HepG2 (cell line): ENCODE data around the gene MYLK. TPM values are rescaled to one million over a fixed set of nuclear protein-coding genes. Genes with fewer than 3 reads are reported as not detected.

Experiments
- CENPX ChIP-seq: sonication (generic); formaldehyde crosslinking; IDR thresholded peaks from 2 replicates; pipeline ENCODE4 v1.9.0; 2021; ENCODE audit warnings: mild to moderate bottlenecking, missing genetic modification reagents, moderate library complexity
- ETV5 ChIP-seq: IDR thresholded peaks from 2 replicates; pipeline ENCODE4 v1.6.1; 2018; ENCODE audit warnings: missing biosample characterization, missing genetic modification reagents, inconsistent platforms, borderline replicate concordance
- GPN1 ChIP-seq: sonication (generic); formaldehyde crosslinking; IDR thresholded peaks from 2 replicates; pipeline ENCODE4 v1.5.1; 2020; ENCODE audit warnings: missing genetic modification reagents, borderline replicate concordance
- HES4 ChIP-seq: sonication (generic); formaldehyde crosslinking; IDR thresholded peaks from 2 replicates; pipeline ENCODE4 v1.9.0; 2021; ENCODE audit warnings: mild to moderate bottlenecking, missing genetic modification reagents, borderline replicate concordance
- HNF1B ChIP-seq: sonication (generic); formaldehyde crosslinking; IDR thresholded peaks from 2 replicates; pipeline ENCODE4 v1.5.1; 2020; ENCODE audit warnings: mild to moderate bottlenecking, moderate library complexity, missing genetic modification reagents
- MBD4 ChIP-seq: IDR thresholded peaks from 2 replicates; pipeline ENCODE4 v1.6.1; 2012; ENCODE audit warnings: low read length, inconsistent platforms, borderline replicate concordance
- MED8 ChIP-seq: sonication (generic); formaldehyde crosslinking; IDR thresholded peaks from 2 replicates; pipeline ENCODE4 v1.8.1; 2023; ENCODE audit warnings: mild to moderate bottlenecking, missing genetic modification reagents; ENCODE audit not compliant: insufficient replicate concordance
- MTA1 ChIP-seq: sonication (generic); formaldehyde crosslinking; IDR thresholded peaks from 2 replicates; pipeline ENCODE4 v1.4.0; 2020; ENCODE audit warnings: missing genetic modification reagents, mild to moderate bottlenecking, borderline replicate concordance
- MYPOP ChIP-seq: sonication (generic); formaldehyde crosslinking; IDR thresholded peaks from 2 replicates; pipeline ENCODE4 v1.8.1; 2023; ENCODE audit warnings: mild to moderate bottlenecking, moderate library complexity, missing genetic modification reagents
- NCOA1 ChIP-seq: sonication (generic); formaldehyde crosslinking; IDR thresholded peaks from 2 replicates; pipeline ENCODE4 v1.9.0; 2021; ENCODE audit warnings: missing genetic modification reagents
- NFE2L1 ChIP-seq: sonication (generic); formaldehyde crosslinking; IDR thresholded peaks from 2 replicates; pipeline ENCODE4 v1.4.0; 2020; ENCODE audit warnings: missing genetic modification reagents, mild to moderate bottlenecking, borderline replicate concordance
- PAWR ChIP-seq: sonication (generic); formaldehyde crosslinking; IDR thresholded peaks from 2 replicates; pipeline ENCODE4 v1.4.0; 2020; ENCODE audit warnings: missing genetic modification reagents, mild to moderate bottlenecking, borderline replicate concordance
- SRSF1 ChIP-seq: fragments of 200-400 bp; formaldehyde crosslinking; optimal IDR thresholded peaks from 2 replicates; pipeline ENCODE3; 2017; ENCODE audit warnings: mild to moderate bottlenecking, low read depth, low read length, moderate library complexity
- SRSF4 ChIP-seq: fragments of 200-400 bp; formaldehyde crosslinking; IDR thresholded peaks from one replicate; pipeline ENCODE4 v1.6.1; 2018; ENCODE audit warnings: mild to moderate bottlenecking, low read depth, low read length, moderate library complexity; ENCODE audit not compliant: poor library complexity, severe bottlenecking
- TBX2 ChIP-seq: sonication (generic); formaldehyde crosslinking; IDR thresholded peaks from 2 replicates; pipeline ENCODE4 v1.5.0; 2020; ENCODE audit warnings: missing genetic modification reagents, mild to moderate bottlenecking, borderline replicate concordance
- TBX3 ChIP-seq: fragments of 450-650 bp; IDR thresholded peaks from 2 replicates; pipeline ENCODE4 v1.6.1; 2017; ENCODE audit warnings: antibody characterized with exemption, mild to moderate bottlenecking, inconsistent platforms, borderline replicate concordance
- TRIM24 ChIP-seq: sonication (generic); formaldehyde crosslinking; IDR thresholded peaks from 2 replicates; pipeline ENCODE4 v1.8.0; 2022; ENCODE audit warnings: mild to moderate bottlenecking, missing genetic modification reagents
- YEATS2 ChIP-seq: sonication (generic); formaldehyde crosslinking; IDR thresholded peaks from 2 replicates; pipeline ENCODE4 v1.4.0; 2020; ENCODE audit warnings: missing genetic modification reagents, borderline replicate concordance
- ZHX1 ChIP-seq: sonication (generic); formaldehyde crosslinking; IDR thresholded peaks from 2 replicates; pipeline ENCODE4 v1.8.1; 2022; ENCODE audit warnings: low read depth, mild to moderate bottlenecking, missing genetic modification reagents
- ZNF205 ChIP-seq: IDR thresholded peaks from 2 replicates; pipeline ENCODE4 v1.6.1; 2018; ENCODE audit warnings: missing biosample characterization, missing genetic modification reagents
- ZNF292 ChIP-seq: sonication (generic); formaldehyde crosslinking; IDR thresholded peaks from 2 replicates; pipeline ENCODE4 v1.8.1; 2022; ENCODE audit warnings: mild to moderate bottlenecking, low read depth, missing genetic modification reagents, borderline replicate concordance
- ZNF432 ChIP-seq: sonication (generic); formaldehyde crosslinking; IDR thresholded peaks from 2 replicates; pipeline ENCODE4 v1.5.0; 2020; ENCODE audit warnings: missing genetic modification reagents, mild to moderate bottlenecking, borderline replicate concordance
- ZNF460 ChIP-seq: sonication (generic); formaldehyde crosslinking; IDR thresholded peaks from 2 replicates; pipeline ENCODE4 v1.5.1; 2020; ENCODE audit warnings: missing genetic modification reagents, mild to moderate bottlenecking, borderline replicate concordance
- ZNF557 ChIP-seq: sonication (generic); formaldehyde crosslinking; IDR thresholded peaks from 2 replicates; pipeline ENCODE4 v1.4.0; 2020; ENCODE audit warnings: missing genetic modification reagents
- ZNF784 ChIP-seq: sonication (generic); formaldehyde crosslinking; IDR thresholded peaks from 2 replicates; pipeline ENCODE4 v1.5.1; 2020; ENCODE audit warnings: missing genetic modification reagents, mild to moderate bottlenecking, borderline replicate concordance
- polyA plus RNA-seq, 8 experiments: library from polyadenylated mRNA; depleted of rRNA in 3 of 8; stranded (reverse) in 7 of 8; unstranded in 1 of 8; fragments of >200 nt; fragmentation: Illumina TruSeq in 4 of 8; extraction: Trizol in 4 of 8; gene quantifications; 2 replicates each; pipeline versions ENCODE4 v1.2.1 to v1.2.3, GENCODE V29; 2011 to 2016; ENCODE audit warnings: low read depth in 4 of 8, missing spikeins in 1 of 8, mixed read lengths in 1 of 8; ENCODE audit not compliant: insufficient read depth in 1 of 8
- total RNA-seq, 5 experiments: library from RNA; depleted of rRNA; stranded (reverse); fragments of >200 nt; fragmentation: Illumina TruSeq; extraction: Trizol; gene quantifications; 2 replicates each; pipeline ENCODE4 v1.2.3, GENCODE V29; 2016; ENCODE audit warnings: low read depth in 1 of 5

The MYLK gene
- total and polyA plus RNA-seq, 2 of the 13 experiments (the other 11 are each of a cell fraction or from before 2014, with no cell fraction given) = 10.6 to 34.9 TPM

- no peak for TF ChIP-seq MYPOP (CRISPR knock-in tag)
- no peak for TF ChIP-seq ZNF460 (CRISPR knock-in tag)
- no peak for TF ChIP-seq TBX3
- no peak for TF ChIP-seq ZNF784 (CRISPR knock-in tag)
- TF ChIP-seq HNF1B (CRISPR knock-in tag) = no peak
- no peak for TF ChIP-seq PAWR (CRISPR knock-in tag)
- TF ChIP-seq NCOA1 (CRISPR knock-in tag) = no peak
- TF ChIP-seq YEATS2 = no peak
- TF ChIP-seq ZNF557 (CRISPR knock-in tag) = no peak
- TF ChIP-seq ETV5 (CRISPR knock-in tag) = peak; percentile 30; the same call in 1 of the 2 replicates
- no peak for TF ChIP-seq GPN1
- no peak for TF ChIP-seq SRSF4
- peak; percentile 67; the same call in 1 of the 2 replicates for TF ChIP-seq ZNF292 (CRISPR knock-in tag)
- no peak for TF ChIP-seq MTA1 (CRISPR knock-in tag)
- TF ChIP-seq MED8 = no peak
- TF ChIP-seq CENPX (CRISPR knock-in tag) = no peak
- no peak for TF ChIP-seq HES4 (CRISPR knock-in tag)
- no peak for TF ChIP-seq TRIM24 (CRISPR knock-in tag)
- TF ChIP-seq TBX2 (CRISPR knock-in tag) = peak; percentile 50; the same call in 1 of the 2 replicates
- TF ChIP-seq MBD4 = no peak
- TF ChIP-seq NFE2L1 = no peak
- no peak for TF ChIP-seq SRSF1
- TF ChIP-seq ZHX1 (CRISPR knock-in tag) = no peak
- TF ChIP-seq ZNF432 = no peak
- TF ChIP-seq ZNF205 (CRISPR knock-in tag) = 0 out of 2 replicates have a peak, but pooled peaks have one; percentile 75
Measured at GRCh38 chr3:123818921-123819429, 65.2 kb downstream of the MYLK start (continued).
